C1 segment of cervical spinal cord (tissue), 14 donors: ENCODE measurements around the gene INTS6.

Source experiments
- DNase-seq, 14 donors: peaks; one replicate each; lab custom pipeline; 2025; lab: John Stamatoyannopoulos, UW

INTS6 gene

DNA sequence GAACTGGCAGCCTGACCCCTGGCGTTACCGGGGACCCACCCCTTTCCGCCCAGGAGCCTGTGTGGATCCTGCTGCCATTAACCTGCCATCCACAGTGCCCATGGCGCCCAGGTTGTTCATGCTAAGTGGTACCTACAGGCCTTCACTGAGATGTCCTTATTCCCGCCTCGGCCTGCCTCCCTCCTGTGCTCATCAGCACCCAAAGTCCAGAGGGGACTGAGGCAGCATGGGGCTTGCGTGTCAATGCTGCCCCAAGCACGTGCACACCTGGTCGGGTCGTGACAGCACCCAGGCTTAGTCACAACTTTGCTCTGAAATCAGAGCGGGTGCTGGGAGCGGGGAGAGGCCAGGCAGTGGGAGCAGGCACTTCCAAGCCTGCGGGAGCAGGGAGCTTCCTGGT lies 3.7 kb upstream of the INTS6 start:
- DNase-seq = no peak

DNA sequence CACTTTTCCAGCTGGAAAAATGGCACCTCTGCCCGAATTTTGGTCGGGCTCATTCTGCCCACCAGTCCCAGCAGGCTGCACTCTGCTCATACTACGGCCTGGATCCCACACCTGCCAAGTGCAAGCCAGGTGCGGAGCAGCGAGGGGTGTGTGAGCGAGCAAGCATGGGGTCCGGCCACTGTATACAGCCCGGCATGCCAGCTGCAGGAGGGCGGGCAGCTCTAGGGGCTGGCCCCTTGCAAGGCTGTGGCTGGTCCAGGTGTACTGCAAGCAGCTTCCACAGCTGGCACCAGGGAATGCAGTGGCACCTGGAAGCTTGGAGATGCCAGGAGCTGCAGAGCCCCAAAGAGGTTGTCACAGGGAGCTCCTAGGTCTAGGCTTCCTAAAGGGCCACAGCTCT lies 2.7 kb upstream of the INTS6 start:
- no peak for DNase-seq

DNA sequence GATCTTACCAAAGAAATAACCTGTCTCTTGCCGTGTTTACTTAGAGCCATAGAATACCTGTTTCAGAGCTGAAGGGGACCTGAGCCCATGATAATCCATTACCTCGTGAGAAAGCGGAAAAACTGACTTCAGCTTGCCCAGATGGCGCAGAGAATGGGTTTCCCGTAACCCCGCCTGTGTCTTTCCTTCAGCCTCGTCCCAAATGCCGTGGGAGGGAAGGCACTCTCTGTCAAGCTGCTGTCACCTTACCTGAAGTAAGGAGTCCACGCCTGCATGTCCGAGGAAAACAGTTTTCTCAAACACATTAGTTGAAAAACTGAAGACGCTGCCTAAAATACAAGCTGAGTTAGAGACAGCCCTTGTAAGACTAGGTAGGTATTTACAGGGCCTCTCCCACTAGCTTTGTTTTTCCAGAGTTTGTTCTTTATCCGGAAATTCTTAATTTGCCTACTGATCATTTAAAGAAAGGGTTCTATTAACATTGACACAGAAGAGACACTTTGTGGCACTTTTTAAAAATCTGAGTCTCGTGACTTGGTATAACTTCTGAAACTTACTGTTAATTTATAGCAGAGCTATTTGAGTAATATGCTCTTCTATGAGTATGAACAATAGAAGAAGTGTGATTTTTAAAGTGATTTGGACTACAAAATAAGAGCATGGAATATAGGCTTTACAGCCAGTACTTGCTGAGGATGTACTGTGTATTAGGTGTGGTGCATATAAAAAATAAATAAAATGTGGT lies 1.3 kb upstream of the INTS6 start:
- peak in 7 of 14 donors; percentile 26 to 75 (median 44) for DNase-seq

DNA sequence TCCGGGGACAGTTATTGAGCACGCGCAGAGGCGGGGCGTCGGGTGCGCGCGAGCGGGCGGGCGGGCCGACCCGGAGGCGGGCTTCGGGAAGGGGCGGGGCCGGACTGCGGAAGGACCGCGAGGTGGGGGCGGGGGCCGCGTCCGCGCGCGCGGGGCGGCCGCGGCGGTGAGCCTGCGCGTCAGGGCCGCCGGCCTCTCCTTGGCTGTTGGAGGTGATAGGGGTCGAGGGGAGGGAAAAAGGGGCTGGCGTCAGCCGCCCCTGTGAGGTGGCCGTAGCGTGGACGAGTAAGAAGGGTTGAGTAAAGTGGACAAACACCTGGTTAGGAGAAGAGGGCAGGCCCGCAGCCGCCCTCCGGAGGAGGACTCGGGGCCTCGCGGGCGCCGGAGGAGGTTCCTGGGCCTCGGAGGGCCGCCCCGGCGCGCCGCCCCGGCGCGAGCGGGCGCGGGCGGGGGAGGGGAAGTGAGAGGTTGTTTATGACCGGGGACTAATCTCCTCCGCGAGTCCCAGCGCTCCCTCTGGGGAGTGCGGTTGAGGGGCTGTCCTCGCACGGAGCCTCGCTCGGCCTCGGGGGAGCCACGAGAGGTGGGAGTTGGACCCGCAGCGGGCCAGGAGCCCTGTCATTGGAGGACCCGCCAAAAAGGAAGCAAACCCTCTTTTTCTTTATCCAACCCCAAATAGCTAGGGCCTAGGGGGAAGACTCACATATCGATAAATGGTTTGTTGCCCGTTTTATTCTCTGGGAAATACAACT lies 547 bp upstream of the INTS6 start:
- peak in 2 of 14 donors; percentile 88 to 95 for DNase-seq

DNA sequence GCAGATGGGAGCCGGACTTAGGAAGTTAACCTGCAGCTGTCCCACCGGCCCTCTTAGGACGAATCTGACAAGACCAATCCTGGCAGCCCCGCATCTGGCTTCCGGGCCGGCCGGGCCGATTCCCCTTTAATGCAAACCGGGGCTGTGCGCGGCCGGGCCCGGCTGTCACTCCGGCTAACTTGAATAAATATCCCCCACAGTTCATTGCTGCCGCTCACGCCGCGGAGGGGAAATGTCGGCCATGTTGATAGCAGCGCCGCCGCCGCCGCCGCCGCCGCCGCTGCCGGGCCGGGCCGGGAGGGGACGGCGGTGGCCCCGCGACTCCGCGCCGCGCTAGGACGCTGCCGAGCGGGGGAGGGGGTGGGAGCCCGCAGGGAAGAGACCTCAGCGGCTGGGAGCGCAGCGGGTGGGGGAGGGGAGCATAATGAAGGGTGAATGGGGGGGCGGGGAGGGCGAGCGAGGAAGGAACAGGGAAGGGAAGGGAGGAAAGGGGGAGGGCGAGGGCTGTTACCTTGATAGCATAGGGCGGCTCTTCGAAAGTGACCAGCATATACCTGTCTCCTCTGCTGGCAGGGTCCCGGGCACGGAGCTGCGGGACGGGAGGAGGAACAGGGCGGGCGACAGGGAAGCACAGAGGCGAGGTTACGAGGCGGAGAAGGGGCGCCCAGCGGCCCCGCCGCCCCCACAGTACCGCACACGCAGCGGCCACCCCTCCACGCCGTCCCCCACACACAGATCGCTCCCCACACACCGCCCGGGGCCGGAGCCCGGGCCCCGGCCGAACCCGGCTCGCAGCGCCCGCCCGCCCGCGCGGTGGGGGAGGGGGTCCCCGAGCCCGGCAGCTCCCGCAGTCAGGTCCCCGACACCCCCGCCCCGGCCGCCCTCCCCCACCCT lies 1.1 kb downstream of the INTS6 start:
- peak in 13 of 14 donors; percentile 15 to 90 (median 75) for DNase-seq

DNA sequence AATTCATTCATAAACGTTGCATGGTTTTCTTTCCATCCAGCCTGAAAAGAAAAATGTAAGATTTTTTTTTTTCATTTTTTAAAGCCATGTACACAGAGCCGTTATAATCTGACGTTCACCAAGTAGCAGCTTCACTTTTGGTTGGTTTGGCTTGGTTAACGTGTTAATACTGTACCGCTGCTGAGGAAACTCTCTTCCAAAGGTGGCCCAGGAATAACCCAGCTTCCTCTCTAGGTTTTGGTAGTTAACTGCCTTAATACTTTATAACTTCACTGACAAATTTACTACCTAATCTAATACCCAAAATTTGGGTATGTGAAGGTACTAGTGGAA lies 1.7 kb downstream of the INTS6 start:
- DNase-seq = no peak

DNA sequence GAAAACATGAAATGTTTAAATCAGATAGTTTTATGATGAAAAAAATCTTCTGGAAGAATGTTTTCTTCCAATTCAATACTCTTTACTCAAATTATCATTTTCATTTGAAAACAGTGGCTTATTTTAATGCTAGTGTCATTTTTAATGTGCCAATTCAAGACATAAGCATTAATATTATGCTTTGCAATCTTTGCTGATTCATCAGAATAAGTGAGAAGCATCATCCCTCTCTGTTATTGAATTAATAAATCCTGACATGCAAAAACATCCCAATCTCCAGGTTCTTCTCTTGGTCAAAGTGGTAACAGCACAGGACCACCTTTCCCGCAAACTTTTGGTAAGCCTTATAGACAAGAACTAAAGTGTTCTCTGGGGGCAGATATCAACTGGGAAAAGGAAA lies 3.8 kb downstream of the INTS6 start:
- DNase-seq = no peak

DNA sequence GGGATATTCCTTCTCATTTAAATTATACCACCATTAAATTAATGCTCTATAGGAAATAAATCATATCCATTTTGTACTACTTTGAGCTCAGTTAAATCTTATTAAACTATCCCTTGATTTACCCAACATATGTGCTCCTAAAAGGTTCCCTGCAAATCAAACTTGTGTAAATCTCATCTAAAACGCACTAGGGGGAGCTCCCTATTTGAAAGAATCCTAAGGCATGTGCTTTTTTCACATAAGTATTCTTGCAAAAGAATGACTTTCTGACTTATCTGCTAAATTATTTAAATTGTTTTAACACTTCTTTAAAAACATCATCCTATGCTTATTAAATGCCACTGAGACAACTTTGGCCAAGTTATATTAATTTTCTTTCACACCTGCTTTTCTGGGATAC lies 7.9 kb downstream of the INTS6 start:
- no peak for DNase-seq

DNA sequence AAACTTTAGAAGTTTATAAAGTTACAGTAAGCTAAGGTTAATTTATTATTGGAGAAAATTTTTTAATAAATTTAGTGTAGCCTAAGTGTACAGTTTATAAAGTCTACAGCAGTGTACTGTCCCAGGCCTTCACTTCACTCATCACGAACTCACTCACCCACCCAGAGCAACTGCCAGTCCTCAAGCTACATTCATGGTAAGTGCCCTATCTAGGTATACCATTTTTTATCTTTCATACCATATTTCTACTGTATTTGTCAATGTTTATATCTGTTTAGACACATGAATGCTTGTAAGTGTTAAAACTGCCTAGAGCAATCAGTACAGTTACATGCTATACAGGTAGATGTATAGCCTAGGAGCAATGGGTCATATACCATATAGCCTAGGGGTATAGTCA lies 12.5 kb downstream of the INTS6 start:
- DNase-seq = no peak

DNA sequence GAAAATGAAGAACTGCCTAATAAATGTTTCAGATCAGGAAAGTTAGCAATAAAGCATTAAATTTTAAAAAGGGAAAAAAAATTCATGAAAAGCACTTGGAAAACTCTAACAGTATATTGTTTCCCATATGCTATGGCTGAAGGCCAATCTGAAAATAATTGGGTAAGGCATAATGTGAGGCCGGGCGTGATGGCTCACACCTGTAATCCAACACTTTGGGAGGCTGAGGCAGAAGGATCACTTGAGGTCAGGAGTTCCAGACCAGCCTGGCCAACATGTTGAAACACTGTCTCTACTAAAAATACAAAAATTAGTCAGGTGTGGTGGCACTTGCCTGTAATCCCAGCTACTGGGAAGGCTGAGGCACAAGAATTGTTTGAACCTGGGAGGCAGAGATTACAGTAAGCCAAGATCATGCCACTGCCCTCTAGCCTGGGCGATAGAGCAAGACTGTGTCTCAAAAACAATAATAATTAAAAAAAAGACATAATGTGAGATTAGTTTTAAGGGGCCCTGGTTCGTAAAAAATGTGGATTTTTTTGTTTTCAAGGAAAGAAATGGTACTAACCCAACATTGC lies 15.2 kb downstream of the INTS6 start:
- no peak for DNase-seq

DNA sequence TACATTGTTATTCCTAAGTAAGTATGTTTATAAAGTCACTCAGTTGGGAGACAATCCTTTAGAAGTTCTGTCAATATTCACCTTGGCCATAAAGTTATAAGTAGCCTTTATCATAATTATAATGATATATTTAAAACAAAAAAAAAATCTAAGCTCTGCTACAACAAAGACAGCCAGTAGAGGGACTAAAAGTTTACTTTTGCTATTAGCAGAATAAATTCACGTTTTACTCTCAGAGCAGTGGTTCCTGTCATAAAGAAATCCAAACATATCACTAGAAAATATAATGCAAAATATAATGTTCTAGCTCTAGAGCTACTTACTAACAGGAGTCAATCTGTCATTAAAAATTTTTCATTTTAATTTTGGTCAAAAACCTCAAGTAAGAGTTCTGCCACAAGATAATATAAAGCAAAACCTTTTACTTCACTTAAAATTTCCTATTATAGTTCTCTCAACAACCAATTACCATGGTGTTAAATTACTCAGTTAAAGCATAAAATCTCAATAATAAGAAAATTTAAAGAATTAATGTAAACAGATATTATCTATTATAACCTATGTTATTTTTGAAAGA lies 17.7 kb downstream of the INTS6 start:
- no peak for DNase-seq

DNA sequence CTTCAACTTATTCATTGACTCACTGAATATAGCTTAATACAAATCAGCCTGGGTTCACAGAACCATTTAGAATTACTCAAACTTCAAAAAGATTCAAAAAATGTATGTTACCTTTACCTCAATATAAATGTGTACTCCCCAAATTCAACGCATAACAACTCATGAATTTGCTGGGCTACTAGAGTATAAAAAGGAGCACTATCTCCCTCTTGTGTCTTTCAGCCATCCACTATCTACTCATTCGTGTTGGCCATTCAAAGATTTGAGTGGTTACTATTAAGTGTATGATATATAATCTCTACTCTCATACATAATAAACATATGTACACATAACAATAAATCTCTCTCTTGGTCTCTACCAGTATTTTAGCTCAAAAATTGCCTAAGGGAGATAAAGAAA lies 20.3 kb downstream of the INTS6 start:
- DNase-seq = no peak

DNA sequence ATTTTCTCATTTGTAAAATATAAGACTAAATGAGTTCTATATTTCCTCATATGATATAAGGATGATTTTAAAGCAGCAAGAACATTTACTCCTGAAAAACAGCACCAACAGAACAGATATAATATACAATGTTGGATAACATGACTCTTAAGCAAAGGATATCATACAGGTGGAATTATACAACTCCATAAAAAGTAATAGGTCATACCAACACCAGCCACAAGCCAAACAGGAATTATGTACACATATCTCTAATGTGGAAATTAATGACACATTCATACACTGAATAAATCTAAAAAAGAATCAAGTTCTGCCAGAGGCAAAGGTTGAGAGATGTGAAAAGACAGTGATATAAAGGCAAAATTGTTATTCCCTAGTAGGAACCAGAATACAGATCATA lies 25.9 kb downstream of the INTS6 start:
- DNase-seq = no peak

DNA sequence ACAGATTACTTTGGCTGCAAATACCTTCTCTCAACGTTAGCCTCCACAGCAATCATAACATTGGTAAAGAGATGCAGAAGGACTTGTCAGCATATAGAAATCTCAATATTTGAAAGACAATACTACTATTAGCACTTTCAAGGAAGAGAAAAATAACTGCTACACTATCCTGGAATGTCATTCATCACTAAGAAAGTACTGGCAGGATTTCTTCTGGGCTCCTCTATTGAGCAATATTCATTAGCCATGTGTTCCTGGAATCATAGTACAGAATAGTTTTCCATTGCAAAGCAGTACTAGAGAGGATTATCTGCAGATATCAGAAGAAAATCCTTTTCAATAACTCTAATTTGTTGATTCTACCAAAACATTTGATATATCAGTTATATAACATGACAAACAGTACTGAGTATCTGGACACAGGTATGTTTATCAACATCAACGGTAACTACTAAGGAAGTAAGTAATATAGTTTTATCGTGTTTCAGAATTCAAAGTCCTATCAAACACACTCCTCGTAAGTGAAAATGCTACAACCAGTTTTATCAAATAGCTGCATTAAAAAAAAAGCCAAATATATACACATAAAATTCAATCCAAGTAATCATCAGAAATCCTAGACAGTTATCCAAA lies 27.3 kb downstream of the INTS6 start:
- DNase-seq = no peak

DNA sequence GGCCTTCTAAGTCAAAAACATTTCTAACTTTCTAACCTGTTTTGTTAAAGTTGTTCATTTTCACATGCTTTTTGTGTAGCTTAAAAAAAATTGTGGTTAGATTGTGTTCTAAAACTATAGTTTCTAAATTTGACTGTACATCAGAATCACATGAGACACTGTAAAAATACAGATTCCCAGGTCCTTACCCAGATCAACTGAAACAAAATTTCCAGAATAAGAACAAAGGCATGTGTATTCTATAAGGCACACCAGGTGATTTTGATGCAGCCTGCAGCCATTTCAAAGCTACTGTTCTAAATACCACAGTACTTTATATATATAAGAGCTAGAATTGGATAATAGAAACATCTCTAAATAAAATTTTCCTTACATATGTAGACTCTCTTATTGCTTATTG lies 29.1 kb downstream of the INTS6 start:
- no peak for DNase-seq

DNA sequence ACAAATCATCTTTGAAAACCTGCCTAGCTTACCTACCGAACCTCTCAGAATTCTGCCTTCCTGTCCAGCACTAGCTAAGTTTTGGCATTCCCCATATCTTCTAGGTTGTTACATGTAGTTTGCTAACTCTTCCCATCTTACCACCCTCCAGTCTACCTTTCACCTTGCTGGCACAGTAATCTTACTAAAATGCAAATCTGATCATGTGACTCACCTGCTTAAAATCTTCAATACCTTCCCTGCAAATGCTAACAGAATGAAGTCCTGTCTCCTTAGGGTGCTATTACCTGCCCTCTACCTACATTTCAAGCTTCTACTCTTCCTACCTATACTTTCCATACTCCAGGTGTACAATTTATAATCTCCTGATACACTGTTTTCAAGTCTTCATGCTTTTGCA lies 30.4 kb downstream of the INTS6 start:
- no peak for DNase-seq

DNA sequence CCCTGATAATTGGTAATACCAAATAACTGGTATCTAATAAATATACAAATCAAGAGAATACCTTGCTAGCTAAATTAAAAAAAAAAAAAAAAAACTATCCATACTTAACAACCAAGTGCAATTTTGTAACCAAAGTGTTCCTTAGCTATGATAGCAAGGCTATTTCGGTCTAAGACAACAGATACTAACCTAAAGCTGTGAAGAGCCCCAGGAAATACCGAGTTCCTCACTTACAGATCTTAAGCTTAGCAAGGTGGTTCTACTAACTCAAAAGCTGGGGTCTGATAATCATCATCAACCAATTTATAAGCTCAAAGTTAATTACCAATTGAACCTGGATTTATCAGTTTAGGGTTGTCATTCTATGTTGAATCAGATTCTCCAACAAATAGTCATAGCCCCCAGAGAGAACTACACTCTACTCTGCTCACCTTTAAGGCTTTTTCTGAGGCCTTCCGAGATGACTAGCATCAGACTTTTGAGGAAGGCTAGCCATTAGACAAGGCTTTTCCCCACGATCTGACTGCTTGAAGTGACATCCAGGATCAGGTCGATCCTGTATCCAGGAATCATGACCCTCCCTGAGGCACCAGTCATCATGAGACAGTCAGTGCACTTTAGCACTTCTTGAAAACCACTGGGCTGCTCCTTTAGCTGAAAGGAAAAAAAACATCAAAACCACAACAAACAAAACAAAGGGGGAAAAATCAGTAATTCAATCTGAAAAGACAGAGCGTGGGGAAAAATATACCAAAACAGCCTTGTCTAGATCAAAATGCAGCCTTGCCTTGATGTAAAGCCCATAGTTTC lies 31.9 kb downstream of the INTS6 start:
- no peak for DNase-seq

DNA sequence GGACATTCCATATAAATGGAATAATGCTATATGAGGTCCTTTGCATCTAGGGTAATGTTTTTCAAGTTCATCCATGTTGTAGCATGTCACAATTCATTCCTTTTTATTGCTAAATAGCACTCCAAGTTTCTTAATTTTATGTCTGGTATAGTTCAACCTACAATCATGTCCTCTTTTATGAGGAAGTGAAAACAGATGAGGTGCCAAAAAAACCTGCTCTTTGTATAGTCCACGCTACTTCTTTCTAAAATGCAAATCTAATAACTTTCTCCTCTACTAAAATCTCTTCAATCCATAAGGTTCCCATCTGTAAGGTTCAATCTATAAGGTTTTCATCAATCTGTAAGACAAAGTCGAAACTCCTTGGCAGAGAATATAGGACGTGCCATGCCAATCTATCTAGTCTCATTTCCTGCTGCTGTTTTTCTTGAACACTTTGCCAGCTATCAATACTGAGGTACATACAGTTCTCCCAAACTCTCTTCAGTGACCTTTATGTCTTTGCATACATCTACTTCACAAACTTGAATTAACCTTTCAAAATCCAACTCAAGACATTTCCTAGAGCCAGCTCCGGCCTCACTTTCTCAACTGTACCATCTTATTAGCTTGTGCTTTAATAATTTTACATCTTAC lies 33.7 kb downstream of the INTS6 start:
- DNase-seq = no peak

DNA sequence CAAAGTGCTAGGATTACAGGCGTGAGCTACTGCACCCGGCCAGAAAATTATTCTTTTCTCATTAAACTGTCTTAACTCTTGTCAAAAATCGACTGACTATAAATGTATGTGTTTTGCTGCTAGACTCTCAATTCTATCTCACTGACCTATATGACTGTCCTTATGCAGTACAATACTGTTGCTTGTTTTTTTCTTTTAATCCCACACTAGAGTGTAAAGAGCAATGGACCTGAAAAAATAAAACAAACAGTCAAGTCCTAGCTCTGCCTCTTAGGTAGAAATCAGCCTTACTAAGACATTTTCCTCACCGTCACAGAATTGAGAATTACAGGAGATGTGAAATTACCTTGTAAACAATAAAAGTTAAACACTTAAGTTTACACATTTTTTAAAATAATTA lies 35.1 kb downstream of the INTS6 start:
- no peak for DNase-seq

DNA sequence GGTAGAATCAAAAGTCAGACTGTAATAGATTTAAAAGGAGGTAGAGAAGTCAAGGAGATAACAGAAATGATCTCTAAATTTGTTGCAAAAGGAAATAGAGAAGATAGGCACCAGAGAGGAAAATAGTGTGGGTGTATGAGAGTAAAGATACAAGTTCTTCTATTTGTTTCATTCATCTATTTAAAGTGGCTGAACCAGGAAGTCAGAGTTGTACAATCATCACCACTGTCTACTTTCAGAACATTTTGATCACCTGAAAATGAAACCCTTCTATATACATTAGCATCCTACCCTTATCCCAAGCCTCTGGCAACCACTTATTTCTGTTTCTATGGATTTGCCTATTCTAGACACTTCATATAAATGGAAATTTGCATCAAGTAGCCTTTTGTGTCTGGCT lies 36.7 kb downstream of the INTS6 start:
- no peak for DNase-seq
